HG02884 (cell line): Measurements from ENCODE around the gene MINK1.
"Not testable (repeated sequence)": the region's sequence is repeated elsewhere in the genome, so short reads cannot be mapped to it uniquely, and the experiment has no call there.

Source experiments
- ATAC-seq: cut with Tn5 transposase; IDR thresholded peaks from one replicate; pipeline ENCODE4 v1.9.1; 2021; ENCODE audit warnings: mild to moderate bottlenecking, moderate library complexity; ENCODE audit not compliant: unreplicated experiment

Gene MINK1

DNA sequence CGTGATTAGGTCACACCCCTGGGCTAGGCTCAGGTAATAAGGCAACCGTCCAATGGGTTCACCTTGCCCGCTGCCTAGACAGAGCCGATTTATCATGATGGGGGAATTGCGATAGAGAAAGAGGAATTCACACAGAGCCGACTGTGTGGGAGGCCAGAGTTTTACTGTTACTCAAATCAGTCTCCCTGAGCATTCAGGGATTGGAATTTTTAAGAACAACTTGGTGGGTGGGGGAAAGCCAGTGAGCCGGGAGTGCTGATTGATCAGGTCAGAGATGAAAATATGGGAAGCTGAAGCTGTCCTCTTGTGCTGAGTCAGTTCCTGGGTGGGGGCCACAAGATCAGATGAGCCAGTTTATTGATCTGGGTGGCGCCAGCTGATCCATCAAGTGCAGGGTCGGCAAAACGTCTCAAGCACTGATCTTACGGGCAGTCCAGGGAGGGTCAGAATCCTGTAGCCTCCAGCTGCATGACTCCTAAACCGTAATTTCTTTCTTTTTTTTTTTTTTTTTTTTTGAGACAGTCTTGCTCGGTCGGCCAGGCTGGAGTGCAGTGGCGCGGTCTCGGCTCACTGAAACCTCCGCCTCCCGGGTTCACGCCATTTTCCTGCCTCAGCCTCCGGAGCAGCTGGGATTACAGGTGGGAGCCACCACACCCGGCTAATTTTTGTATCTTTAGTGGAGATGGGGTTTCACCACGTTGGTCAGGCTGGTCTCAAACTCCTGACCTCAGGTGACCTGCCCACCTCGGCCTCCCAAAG lies 93.6 kb downstream of the MINK1 start:
- ATAC-seq: not testable (repeated sequence)

DNA sequence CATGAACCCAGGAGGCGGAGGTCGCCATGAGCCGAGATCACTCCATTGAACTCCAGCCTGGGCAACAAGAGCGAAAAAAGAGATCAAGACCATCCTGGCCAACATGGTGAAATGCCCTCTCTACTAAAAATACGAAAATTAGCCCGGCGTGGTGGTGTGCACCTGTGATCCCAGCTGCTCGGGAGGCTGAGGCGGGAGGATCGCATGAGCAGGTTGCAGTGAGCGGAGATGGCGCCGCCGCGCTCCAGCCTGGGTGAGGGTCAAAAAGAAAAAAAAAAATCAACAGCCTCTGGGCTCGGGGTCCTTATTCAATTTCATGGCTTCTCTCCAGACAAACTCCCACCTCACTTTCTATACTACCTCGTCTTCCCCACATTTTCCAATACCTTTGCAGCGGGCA lies 95.7 kb downstream of the MINK1 start:
- no peak for ATAC-seq

DNA sequence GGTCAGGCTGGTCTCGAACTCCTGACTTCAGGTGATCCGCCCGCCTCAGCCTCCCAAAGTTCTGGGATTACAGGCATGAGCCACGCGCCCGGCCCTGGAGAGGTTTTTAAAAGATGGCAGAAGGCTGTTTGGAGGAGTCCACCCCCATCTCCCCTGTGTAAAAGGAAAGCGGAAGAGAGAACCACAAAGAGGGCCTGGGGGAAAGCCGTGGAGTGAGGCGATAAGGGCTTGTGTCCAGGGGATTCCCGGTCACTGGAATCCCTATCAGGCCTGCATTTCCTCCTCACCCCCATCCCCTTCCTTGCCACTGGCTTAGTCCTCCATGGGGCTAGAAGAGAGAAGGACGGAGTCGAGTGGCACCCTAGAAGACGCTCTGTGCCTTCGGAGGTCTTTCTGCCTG lies 98.8 kb downstream of the MINK1 start, which contains the start of gene GP1BA:
Gene GP1BA (plus strand): TSS at position 315 of the 400 bp plus-strand sequence. CDS start 328 bp downstream, outside the sequence.
- no peak for ATAC-seq

DNA sequence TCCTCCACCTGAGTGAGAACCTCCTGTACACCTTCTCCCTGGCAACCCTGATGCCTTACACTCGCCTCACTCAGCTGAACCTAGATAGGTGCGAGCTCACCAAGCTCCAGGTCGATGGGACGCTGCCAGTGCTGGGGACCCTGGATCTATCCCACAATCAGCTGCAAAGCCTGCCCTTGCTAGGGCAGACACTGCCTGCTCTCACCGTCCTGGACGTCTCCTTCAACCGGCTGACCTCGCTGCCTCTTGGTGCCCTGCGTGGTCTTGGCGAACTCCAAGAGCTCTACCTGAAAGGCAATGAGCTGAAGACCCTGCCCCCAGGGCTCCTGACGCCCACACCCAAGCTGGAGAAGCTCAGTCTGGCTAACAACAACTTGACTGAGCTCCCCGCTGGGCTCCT lies 99.6 kb downstream of the MINK1 start:
- no peak for ATAC-seq

DNA sequence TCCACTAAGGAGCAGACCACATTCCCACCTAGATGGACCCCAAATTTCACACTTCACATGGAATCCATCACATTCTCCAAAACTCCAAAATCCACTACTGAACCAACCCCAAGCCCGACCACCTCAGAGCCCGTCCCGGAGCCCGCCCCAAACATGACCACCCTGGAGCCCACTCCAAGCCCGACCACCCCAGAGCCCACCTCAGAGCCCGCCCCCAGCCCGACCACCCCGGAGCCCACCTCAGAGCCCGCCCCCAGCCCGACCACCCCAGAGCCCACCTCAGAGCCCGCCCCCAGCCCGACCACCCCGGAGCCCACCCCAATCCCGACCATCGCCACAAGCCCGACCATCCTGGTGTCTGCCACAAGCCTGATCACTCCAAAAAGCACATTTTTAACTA lies 100.5 kb downstream of the MINK1 start:
- no peak for ATAC-seq

DNA sequence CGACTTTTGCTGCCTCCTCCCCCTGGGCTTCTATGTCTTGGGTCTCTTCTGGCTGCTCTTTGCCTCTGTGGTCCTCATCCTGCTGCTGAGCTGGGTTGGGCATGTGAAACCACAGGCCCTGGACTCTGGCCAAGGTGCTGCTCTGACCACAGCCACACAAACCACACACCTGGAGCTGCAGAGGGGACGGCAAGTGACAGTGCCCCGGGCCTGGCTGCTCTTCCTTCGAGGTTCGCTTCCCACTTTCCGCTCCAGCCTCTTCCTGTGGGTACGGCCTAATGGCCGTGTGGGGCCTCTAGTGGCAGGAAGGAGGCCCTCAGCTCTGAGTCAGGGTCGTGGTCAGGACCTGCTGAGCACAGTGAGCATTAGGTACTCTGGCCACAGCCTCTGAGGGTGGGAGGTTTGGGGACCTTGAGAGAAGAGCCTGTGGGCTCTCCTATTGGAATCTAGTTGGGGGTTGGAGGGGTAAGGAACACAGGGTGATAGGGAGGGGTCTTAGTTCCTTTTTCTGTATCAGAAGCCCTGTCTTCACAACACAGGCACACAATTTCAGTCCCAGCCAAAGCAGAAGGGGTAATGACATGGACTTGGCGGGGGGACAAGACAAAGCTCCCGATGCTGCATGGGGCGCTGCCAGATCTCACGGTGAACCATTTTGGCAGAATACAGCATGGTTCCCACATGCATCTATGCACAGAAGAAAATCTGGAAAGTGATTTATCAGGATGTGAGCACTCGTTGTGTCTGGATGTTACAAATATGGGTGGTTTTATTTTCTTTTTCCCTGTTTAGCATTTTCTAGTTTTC lies 101.2 kb downstream of the MINK1 start:
- no peak for ATAC-seq

DNA sequence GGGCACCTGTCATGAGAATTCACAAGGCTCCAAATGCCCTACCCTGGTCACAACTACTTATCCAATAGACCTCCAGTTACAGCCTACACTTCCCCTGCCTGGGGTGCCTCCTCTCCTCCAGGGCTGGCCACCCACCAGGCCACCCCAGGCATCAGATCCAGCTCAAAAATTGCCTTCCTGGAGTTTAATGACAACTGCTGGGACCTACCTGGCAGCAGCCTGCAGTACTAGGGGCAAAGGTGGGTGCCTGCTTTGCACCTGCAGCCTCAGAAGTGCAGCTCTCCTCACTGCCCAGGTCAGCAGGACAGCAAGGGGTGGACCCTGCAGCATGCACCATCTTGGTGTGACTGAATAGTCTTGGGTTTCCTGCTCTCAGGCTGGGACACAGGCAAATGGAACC lies 102.5 kb downstream of the MINK1 start:
- no peak for ATAC-seq

DNA sequence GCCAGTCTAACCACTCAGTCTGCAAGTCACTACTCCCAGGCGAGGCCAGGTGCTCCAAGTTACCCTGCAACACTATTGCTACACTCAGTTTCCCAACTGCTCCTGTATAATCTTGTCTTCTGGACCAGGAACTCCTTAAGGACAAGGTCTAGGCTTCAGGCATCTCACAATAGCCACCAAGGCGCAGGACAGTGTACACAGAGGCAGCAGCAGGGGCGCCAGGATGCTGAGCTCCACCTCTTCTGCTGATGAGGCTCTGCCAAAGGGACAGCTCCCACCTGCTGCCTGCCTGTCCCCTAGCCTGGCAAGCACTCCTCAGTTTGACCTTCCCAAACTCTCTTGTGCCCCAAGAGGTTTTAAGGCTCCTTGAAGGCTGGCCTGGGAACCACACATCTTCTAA lies 103.3 kb downstream of the MINK1 start:
- no peak for ATAC-seq

DNA sequence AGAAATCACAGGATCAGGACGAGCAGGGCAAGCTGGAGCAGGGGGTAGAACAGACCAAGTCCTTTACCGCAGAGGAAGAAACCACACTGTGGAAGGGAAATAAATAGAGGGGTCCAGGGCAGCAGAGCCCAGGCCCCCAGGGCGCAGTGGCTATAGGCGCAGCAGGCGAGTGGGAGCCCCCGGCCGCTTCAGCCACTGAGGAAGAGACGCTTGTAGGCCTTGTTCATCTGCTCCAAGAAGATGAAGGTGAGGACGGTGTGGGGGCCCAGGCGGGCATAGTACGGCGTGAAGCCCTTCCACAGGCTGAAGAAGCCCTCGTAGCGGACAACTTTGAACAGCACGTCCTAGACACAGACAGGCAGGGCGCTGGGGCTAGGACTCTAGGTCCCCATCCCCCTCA lies 104.4 kb downstream of the MINK1 start:
- ATAC-seq: no peak

DNA sequence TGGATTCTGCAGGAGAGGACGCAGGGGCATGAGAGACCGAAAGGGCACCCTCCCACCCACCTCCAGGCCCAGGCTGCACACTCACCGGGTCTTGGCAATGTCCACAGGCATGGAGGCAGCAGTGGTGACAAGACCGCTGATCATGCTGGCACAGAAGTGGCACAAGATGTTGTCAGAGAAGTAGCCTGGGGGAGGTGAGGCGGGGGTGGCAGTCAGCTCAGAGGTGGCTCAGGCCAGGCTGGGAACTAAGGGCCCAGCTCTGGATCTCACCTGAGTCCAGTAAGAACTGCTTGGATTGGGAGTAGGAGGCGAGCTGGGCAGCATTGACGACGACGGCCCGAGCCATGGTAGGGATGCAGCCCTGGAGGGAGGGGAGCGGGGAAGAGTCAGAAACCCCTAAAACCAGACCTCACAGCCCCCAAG lies 104.9 kb downstream of the MINK1 start:
- no peak for ATAC-seq

DNA sequence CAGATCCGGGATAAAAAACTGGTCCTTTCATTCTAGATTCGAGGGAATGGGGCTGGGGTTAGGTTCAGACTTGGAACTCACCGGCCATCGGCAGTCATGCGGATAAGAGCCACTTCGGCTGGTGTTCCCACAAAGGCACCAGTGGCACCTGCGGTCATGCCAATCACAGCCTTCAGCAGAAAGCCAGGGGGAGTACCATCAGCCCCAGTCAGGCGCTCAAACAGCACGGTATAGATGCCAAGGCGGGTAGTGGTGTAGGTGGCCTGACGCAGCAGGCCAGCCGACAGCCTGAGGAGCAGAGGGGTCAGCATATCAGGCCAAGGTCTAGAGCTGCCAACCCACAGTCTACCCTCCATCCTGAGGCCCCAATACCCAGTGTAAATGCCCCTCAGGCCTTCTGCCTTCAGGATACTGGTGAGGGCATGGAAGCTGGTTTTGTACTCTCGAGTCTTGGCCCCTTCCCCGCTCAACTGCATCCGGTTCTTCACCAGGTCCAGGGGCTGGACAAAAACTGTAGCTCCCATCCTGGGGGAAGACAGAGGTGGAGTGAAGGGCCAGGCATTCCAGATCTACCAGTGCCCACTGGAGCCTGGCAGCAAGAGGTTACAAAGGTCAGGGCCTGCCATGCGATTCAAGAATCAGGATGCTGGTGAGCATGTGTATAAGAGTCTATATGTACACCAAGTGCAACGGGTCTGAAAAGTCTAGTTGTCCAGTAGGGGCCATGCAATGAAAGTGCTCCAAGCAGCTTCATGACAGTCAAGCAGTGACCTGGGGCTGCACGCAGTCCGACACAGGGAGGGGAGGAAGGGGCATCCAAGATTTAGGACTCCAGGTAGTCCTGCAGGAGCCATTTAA lies 105.8 kb downstream of the MINK1 start:
- ATAC-seq: no peak

DNA sequence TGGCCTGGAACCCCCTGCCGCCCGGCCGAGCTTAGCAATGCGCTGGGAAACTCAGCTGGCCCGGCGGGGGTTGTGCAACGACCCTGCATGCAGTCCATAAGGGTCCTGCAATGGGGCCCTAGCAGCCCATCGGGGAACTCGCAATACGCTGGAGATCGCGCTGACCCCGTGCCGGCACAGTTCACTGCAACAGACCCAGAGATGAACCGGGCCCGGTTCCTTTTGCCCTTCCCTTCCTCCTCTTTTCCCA lies 106.3 kb downstream of the MINK1 start:
- peak; percentile 13 for ATAC-seq

DNA sequence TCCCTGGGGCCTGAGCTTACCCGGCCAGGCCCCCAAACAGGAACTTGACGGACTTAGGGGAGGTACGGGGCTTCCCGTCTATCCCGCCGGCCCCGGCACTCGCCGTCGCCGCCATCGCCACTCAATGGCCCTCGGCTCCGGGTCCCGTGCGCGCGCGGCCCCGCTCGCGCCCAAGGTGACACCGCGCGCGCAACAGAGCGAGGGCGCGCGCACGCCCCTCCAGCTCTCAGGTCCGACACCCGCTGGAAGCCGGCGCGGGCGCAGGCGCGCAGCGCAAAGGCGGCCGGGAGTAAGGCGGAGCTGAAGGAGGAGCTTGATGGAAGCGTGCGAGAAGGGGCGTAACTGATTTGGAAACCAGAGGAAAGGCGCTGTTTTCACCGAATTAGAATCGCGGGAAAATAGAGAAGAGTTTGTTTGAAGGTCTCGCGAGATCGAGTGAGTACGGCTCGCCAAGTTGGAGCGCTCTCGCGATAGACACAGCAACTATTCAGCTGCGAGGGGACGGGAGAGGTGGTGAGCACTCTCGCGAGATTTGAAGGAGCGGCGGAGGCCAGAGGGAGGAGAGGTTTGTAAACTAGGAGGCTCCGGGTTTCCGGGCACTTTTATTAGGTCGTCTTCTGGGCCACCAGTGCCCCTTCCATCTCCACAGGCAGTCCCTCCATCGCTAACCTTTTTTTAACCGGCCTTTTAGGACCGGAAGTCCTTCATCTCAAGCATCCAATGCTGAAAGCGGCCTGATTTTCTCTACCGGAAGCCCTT lies 106.8 kb downstream of the MINK1 start, which contains the start of the genes RNF167 and SLC25A11:
Gene RNF167 (plus strand): TSS at position 473 of the 759 bp plus-strand sequence. CDS start 642 bp downstream, outside the sequence.
Gene SLC25A11 (minus strand): TSS at position 251 of the 759 bp plus-strand sequence. CDS start 136 bp downstream, at position 115.
- ATAC-seq: peak; percentile 76

DNA sequence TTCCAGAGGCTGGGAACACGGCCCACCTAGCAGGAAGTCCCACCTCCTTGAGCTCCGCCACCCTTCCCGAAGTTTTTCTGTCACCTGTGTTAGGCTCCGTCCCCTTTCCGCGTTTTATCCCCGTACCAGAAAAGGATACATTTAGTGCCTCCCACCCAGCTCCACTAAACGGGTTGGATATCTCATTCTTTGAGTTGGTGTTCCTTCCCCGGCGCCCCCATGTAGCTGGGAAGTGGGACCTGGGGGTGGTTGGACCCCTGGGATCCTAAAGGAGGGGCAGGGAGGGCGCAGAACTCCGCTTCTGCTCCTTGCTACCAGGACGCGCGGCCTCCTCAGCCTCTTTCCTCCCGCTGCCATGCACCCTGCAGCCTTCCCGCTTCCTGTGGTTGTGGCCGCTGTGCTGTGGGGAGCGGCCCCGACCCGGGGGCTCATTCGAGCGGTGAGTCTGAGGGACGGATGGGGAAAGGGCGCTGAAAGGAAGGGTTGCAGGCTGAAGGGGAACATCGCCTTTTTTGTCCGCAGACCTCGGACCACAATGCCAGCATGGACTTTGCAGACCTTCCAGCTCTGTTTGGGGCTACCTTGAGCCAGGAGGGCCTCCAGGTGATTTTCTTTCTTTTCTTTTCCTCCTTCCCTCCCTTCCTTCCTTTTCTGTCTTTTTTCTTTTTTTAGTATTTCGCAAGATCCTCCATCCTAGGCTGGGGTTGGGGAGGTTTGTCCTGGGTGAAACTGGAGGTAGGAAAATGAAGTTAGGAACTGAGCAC lies 107.6 kb downstream of the MINK1 start:
- no peak for ATAC-seq

DNA sequence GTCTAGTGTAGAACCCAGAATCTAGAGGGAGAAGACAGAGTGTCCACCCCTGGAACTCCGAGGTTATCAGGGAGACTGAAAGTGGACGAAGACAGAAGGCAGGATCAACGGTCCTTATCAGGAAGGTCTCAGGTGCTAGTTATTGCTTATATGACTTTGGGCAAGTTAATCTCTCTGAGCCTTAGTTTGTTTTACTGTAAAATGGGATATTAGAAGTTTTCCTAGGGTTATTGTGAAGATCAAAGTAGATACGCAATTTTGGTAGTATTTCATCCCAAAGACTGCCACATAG lies 108.1 kb downstream of the MINK1 start:
- ATAC-seq: no peak

DNA sequence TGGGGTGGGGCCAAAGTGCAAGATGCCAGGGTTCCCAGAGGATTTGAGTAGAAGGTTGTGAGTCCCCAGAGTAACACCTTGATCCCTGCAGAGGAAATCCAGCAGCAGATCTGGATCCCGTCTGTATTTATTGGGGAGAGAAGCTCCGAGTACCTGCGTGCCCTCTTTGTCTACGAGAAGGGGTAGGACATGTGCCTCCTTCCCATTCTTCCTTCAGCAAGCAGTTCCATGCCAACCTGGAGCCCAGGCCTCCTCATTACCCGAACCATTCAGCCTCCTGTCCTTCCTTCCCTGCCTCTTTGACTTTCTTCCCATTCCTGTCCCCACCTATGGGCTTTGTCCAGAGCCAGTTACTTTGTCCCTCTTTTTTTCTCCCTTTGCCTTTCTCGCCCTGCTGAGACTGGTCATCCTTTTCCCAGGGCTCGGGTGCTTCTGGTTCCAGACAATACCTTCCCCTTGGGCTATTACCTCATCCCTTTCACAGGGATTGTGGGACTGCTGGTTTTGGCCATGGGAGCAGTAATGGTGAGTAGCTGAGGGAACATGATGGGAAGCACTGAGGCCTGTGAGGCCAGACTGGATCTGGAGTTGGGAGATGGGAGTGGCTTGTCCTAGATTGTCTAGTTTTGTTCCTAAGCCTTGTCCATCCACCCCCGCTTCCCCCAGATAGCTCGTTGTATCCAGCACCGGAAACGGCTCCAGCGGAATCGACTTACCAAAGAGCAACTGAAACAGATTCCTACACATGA lies 109.8 kb downstream of the MINK1 start:
- ATAC-seq: no peak

DNA sequence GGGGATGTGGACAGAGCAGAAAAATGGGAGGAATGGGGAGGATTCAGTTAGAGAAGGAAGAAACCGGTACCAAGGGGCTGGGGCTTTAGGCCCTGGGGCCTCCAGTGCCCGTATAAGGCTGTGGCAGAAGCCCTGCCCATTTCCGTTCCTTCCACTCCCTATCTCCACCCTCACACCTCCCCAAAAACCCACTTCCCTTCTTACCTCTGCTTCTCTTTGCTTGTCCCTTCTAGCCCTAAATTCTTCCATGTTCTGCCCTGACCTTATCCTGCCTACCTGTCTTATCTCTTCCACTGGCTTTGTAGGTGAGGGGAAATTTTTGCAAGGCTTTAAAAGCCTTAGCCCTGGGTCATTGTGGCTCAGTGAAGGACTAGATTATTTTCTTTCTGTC lies 111.0 kb downstream of the MINK1 start:
- no peak for ATAC-seq

DNA sequence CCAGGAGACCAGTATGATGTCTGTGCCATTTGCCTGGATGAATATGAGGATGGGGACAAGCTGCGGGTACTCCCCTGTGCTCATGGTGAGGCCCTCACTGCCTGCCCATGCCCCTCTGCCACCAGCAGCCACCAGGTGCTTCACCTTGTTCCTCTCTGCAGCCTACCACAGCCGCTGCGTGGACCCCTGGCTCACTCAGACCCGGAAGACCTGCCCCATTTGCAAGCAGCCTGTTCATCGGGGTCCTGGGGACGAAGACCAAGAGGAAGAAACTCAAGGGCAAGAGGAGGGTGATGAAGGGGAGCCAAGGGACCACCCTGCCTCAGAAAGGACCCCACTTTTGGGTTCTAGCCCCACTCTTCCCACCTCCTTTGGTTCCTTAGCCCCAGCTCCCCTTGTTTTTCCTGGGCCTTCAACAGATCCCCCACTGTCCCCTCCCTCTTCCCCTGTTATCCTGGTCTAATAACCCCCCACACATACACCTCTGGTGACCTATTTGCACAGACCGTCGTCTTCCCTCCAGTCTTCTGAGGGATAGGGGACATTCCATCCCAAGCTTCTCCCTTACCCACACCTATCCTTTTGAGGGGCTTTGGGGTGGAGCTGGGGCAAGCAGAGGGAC lies 111.5 kb downstream of the MINK1 start:
- no peak for ATAC-seq
